Erythroblast (primary cell): Measurements from ENCODE around the gene GDF3.

Source experiments
- GATA1 ChIP-seq: IDR thresholded peaks from 2 replicates; pipeline ENCODE4 v1.6.1; 2011; ENCODE audit warnings: low read depth, mild to moderate bottlenecking, control low read depth, low read length, moderate library complexity
- POLR2A ChIP-seq: IDR thresholded peaks from 2 replicates; pipeline ENCODE4 v1.6.1; 2011; ENCODE audit warnings: mild to moderate bottlenecking, low read length

- TF ChIP-seq POLR2A = no peak
- TF ChIP-seq GATA1 = no peak
Measured at GRCh38 chr12:7661741-7662140, 33.8 kb downstream of the GDF3 start.
